Activated B cell treated with CpG ODN at 0.5 μM for 24 hours (primary cell): ENCODE measurements around the gene AGFG2. TPM values are rescaled to one million over a fixed set of nuclear protein-coding genes. Genes with fewer than 3 reads are reported as not detected.
A peak's percentile ranks its signal among the peaks of the same experiment; 100 is the strongest.

Source experiments
- ATAC-seq: fragments of 200-7000 bp; cut with Tn5 transposase; one replicate; pipeline ENCODE4 v1.10.0; 2021; ENCODE audit warnings: low read depth, mild to moderate bottlenecking, moderate library complexity
- CTCF ChIA-PET: fragments of 350-600 bp; sonication (Branson Sonifier 250); formaldehyde crosslinking; loops from one replicate; lab custom pipeline; 2021; ENCODE audit warnings: antibody characterized with exemption; lab: Charles Lee
- POLR2A ChIA-PET: fragments of 350-600 bp; sonication (Branson Sonifier 250); formaldehyde crosslinking; loops from one replicate; lab custom pipeline; 2021; ENCODE audit warnings: antibody characterized with exemption; lab: Charles Lee
- DNase-seq: peaks from one replicate; pipeline ENCODE4 v3.0.0; 2022
- H3K27ac Mint-ChIP-seq: one replicate; pipeline ENCODE4 v1.8.0; 2020; ENCODE audit warnings: mixed read lengths
- H3K27me3 Mint-ChIP-seq: one replicate; pipeline ENCODE4 v1.8.0; 2021; ENCODE audit warnings: mixed read lengths
- H3K36me3 Mint-ChIP-seq: one replicate; pipeline ENCODE4 v1.8.0; 2021; ENCODE audit warnings: low read depth, mixed read lengths
- H3K4me1 Mint-ChIP-seq: one replicate; pipeline ENCODE4 v1.8.0; 2021; ENCODE audit warnings: mixed read lengths
- H3K4me3 Mint-ChIP-seq: one replicate; pipeline ENCODE4 v1.8.0; 2020; ENCODE audit warnings: mild to moderate bottlenecking, mixed read lengths
- H3K9me3 Mint-ChIP-seq: one replicate; pipeline ENCODE4 v1.8.0; 2020; ENCODE audit warnings: mixed read lengths
- intact Hi-C: fragments of 100-400 bp; cut with micrococcal nuclease; formaldehyde crosslinking; loops from one replicate; pipeline ENCODE4 v1.15.1; 2024
- total RNA-seq: library from RNA; stranded (reverse); gene quantifications from 2 replicates; pipeline ENCODE4 v1.2.3, GENCODE V29; 2022
- TF ChIP-seq, protein P1 (sequence below): fragments of 200-600 bp; IDR thresholded peaks from one replicate; pipeline ENCODE4 v1.8.0; 2022; ENCODE audit warnings: antibody characterized with exemption, mild to moderate bottlenecking

The AGFG2 gene
- total RNA-seq, 1 donor from 2014 or later = 9.5 TPM

DNA sequence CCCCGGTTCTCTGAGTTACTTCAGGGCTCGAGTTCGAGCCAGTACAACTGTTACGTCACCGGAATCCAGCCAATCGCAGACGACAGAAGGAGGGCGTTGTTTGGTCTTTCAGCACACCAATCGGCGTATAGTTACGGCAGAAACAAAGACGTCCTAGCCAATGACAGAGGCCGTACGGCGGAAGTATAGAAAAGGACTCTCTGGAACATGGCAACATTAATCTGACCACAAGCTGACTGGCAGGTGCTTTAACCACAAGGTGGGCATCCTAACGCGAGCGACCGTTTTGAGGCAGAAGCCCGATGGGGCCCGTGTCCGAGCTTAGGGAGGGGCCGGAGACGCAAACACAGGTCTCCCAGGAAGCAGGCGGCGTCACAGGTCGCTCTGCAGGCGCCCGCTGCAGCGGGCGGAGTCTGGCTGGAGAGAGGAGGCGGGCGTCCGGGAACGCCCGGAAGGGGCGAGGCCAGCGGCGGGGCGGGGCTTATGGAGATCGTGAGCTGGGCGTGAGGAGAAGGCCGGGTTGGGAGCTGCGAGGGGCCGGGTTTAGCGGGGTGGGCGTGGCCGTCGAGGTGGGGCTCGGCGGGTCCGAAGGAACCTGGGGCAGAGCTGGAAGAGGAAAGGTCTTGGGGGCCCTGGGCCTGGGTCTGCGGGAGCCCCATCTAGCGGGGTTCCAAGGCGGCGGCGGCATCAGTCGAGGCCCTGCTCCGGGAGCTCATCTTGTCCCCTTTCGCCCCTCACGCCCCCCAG, 73.2 kb downstream of the AGFG2 start, which contains the start of gene MOSPD3:
MOSPD3 (plus strand) TSS at position 558 of the 747 bp plus-strand sequence. CDS start 252 bp downstream, outside the sequence.
- ATAC-seq (peak; percentile 91), DNase-seq (peak; percentile 99)
- H3K27ac Mint-ChIP-seq = peak within 1 kb of the TSS; percentile 100
- TF ChIP-seq, protein P1, sequence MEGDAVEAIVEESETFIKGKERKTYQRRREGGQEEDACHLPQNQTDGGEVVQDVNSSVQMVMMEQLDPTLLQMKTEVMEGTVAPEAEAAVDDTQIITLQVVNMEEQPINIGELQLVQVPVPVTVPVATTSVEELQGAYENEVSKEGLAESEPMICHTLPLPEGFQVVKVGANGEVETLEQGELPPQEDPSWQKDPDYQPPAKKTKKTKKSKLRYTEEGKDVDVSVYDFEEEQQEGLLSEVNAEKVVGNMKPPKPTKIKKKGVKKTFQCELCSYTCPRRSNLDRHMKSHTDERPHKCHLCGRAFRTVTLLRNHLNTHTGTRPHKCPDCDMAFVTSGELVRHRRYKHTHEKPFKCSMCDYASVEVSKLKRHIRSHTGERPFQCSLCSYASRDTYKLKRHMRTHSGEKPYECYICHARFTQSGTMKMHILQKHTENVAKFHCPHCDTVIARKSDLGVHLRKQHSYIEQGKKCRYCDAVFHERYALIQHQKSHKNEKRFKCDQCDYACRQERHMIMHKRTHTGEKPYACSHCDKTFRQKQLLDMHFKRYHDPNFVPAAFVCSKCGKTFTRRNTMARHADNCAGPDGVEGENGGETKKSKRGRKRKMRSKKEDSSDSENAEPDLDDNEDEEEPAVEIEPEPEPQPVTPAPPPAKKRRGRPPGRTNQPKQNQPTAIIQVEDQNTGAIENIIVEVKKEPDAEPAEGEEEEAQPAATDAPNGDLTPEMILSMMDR = no peak
- H3K36me3 Mint-ChIP-seq = peaks cover 5% of the 10 kb centered on the region
- no peaks in the 10 kb centered on the region for H3K9me3 Mint-ChIP-seq
- POLR2A ChIA-PET = interaction anchor here (0.6 to 5.7 kb wide), 28 partner anchors 9 to 889 kb away, joined by 3 to 114 read pairs (median 5); partner anchors contain the start of genes AGFG2, FBXO24, GIGYF1 and GNB2
- peak within 1 kb of the TSS; percentile 99 for H3K4me3 Mint-ChIP-seq
- CTCF ChIA-PET = interaction anchor here (0.8 to 1.7 kb wide), 9 partner anchors 17 to 93 kb away, joined by 3 to 10 read pairs (median 4); partner anchors contain the start of genes GIGYF1 and POP7
- intact Hi-C loops = loop anchor here (1.0 to 5.0 kb wide), 3 partner anchors 26 to 445 kb away; partner anchors contain the start of genes FBXO24, LRCH4 and POP7
- H3K27me3 Mint-ChIP-seq = no peaks in the 10 kb centered on the region
- peaks cover 19% of the 10 kb centered on the region for H3K4me1 Mint-ChIP-seq

DNA sequence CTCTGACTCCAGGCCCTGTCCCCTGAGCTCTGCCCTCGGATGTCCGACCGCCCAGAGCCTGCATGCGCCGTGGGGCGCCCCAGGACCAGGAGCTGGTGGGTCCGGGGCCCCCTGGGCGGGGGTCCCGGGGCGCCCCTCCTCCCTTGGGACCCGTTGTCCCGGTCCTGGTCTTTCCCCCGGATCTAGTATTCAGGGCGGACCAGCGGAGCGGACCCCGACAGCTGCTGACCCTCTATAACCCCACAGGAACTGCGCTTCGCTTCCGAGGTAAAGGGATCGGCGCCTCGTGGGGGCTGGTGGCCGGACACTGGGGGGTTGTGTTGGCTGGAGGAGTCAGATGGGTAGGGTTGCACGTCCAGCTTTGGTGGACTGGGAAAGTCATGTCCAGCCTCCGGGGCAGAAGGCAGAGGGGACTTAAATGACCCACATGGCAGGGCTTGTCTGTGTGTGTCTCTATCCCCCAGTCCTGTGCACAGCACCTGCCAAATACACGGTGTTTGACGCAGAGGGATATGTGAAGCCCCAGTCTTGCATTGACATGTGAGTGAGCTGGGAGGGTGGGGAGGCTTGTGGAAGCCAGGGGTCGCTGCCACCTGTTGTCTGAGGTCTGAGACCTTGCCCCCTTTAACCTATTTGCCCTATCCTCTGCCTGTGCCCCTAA, 73.9 kb downstream of the AGFG2 start:
- POLR2A ChIA-PET = interaction anchor here (0.6 to 5.7 kb wide), 26 partner anchors 9 to 530 kb away, joined by 3 to 114 read pairs (median 5); partner anchors contain the start of genes AGFG2, FBXO24, GIGYF1 and GNB2
- H3K4me3 Mint-ChIP-seq = peak overlapping the region; percentile 99
- ATAC-seq = no peak

DNA sequence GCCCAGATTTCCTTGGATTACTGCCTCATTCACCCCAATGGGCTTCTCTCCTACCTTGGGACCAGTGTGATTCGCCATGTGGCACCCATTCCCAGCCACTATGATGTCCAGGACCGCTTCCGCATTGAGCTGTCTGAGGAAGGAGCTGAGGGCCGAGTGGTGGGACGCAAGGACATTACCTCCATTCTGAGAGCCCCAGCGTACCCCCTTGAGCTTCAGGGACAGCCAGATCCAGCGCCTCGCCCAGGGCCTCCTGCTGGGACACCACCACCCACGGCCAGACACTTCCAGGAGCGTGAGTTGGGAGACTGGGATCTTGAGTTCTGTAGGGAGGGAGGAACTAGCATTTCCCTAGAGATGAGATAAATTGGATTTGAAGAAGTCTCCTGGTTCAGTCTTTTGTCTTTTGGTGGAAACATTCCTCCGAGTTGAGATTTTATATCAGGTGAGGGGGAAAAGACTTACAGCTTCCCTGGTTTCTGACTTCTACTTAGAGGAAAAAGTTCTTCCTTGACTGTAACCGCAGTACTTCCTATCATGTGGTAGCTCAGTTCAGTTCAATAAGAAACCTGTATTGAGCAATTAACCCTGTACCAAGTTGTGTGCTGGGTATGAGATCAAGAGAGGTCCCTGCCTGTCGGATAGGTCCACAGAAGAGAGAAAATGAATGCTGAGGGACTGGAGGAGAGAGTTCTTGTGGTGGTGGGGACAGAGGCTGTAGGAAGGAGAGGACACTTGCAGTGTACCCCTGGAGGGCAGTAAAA, 74.6 kb downstream of the AGFG2 start:
- Mint-ChIP-seq H3K4me1 (peaks cover 19% of the 10 kb centered on the region), H3K27ac (no peak overlapping the region), H3K9me3 (no peaks in the 10 kb centered on the region), H3K27me3 (no peaks in the 10 kb centered on the region), H3K36me3 (peaks cover 5% of the 10 kb centered on the region), H3K4me3 (peak overlapping the region; percentile 19)
- intact Hi-C loops = loop anchor here (1.0 to 5.0 kb wide), 3 partner anchors 13 to 444 kb away; partner anchors contain the start of gene POP7
- TF ChIP-seq, protein P1 = no peak
- DNase-seq = no peak
- CTCF ChIA-PET = interaction anchor here (1.0 kb wide), 1 partner anchor 19 kb away, joined by 4 read pairs; no protein-coding TSS in a partner anchor
- POLR2A ChIA-PET = interaction anchor here (1.2 to 5.7 kb wide), 7 partner anchors 10 to 177 kb away, joined by 3 to 114 read pairs (median 10); partner anchors contain the start of genes FBXO24, LRCH4 and PPP1R35
- no peak for ATAC-seq

More for the DNA sequence above, 73.9 kb downstream of the AGFG2 start:
- TF ChIP-seq, protein P1 = no peak
- Mint-ChIP-seq H3K9me3 (no peaks in the 10 kb centered on the region), H3K4me1 (peaks cover 19% of the 10 kb centered on the region), H3K36me3 (peaks cover 5% of the 10 kb centered on the region), H3K27ac (peak overlapping the region; percentile 24), H3K27me3 (no peaks in the 10 kb centered on the region)
- DNase-seq = peak; percentile 22
- CTCF ChIA-PET = interaction anchor here (0.8 to 1.7 kb wide), 9 partner anchors 17 to 92 kb away, joined by 3 to 10 read pairs (median 4); partner anchors contain the start of genes GIGYF1 and POP7
- intact Hi-C loops = loop anchor here (1.0 to 5.0 kb wide), 3 partner anchors 13 to 444 kb away; partner anchors contain the start of gene POP7

DNA sequence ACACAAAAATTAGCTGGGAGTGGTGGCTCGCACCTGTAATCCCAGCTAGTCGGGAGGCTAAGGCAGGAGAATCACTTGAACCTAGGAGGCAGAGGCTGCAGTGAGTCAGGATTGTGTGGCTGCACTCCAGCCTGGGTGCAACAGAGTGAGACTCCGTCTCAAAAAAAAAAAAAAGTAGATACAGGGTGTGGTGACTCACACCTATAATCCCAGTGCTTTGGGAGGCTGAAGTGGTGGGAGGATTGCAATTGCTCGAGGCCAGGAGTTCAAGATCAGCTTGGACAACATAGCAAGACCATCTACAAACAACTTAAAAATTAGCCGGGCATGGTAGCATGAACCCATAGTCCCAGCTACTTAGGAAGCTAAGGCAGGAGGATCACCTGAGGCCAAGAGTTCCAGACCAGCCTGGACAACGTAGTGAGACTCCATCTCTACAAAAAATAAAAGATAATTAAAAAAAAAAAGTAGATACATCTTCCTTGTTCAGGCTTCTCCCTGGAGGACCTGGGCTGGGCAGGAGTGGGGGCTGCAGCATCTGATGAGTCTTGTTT, 75.4 kb downstream of the AGFG2 start:
- intact Hi-C loops = loop anchor here (5.0 kb wide), 2 partner anchors 93 to 443 kb away; partner anchors contain the start of gene POP7

More for the DNA sequence above, 75.4 kb downstream of the AGFG2 start:
- H3K27me3 Mint-ChIP-seq = no peaks in the 10 kb centered on the region
- H3K9me3 Mint-ChIP-seq = no peaks in the 10 kb centered on the region
- ChIA-PET POLR2A (interaction anchor here (1.2 to 5.7 kb wide), 2 partner anchors 29 to 178 kb away, joined by 3 to 114 read pairs; partner anchors contain the start of genes FBXO24, LRCH4 and PPP1R35), CTCF (interaction anchor here (1.0 to 1.4 kb wide), 2 partner anchors 18 to 77 kb away, joined by 4 to 5 read pairs; no protein-coding TSS in a partner anchor)
- DNase-seq (no peak), ATAC-seq (no peak)
- H3K4me1 Mint-ChIP-seq = peaks cover 19% of the 10 kb centered on the region
- H3K27ac Mint-ChIP-seq = no peak overlapping the region
- H3K36me3 Mint-ChIP-seq = peaks cover 5% of the 10 kb centered on the region
- TF ChIP-seq, protein P1 = no peak
- H3K4me3 Mint-ChIP-seq = no peak overlapping the region

Other genes starting within 250 kb of the AGFG2 start
- gene SPDYE3, start 231.5 kb upstream of the AGFG2 start, total RNA-seq = not detected in 2 replicates
- gene PILRB, start 181.1 kb upstream of the AGFG2 start, total RNA-seq = 65.8 and 79.4 TPM in 2 replicates
- 2.1 and 2.2 TPM in 2 replicates for gene PILRA, start 165.7 kb upstream of the AGFG2 start, total RNA-seq
- gene ZCWPW1, start 110.5 kb upstream of the AGFG2 start, total RNA-seq = 10.8 and 15.2 TPM in 2 replicates
- 61.0 and 65.5 TPM in 2 replicates for gene MEPCE, start 109.4 kb upstream of the AGFG2 start, total RNA-seq
- 41.2 and 45.0 TPM in 2 replicates for gene PPP1R35, start 102.7 kb upstream of the AGFG2 start, total RNA-seq
- 2.3 and 2.7 TPM in 2 replicates for gene SPACDR, start 74.9 kb upstream of the AGFG2 start, total RNA-seq
- gene TSC22D4, start 60.0 kb upstream of the AGFG2 start, total RNA-seq = 60.2 and 68.7 TPM in 2 replicates
- not detected in 2 replicates for gene NYAP1, start 55.3 kb upstream of the AGFG2 start, total RNA-seq
- 13.8 and 24.1 TPM in 2 replicates for gene SAP25, start 34.7 kb downstream of the AGFG2 start, total RNA-seq
- gene LRCH4, start 46.9 kb downstream of the AGFG2 start, total RNA-seq = 137 and 174 TPM in 2 replicates
- gene FBXO24, start 47.1 kb downstream of the AGFG2 start, total RNA-seq = 0.29 and 1.9 TPM in 2 replicates
- gene PCOLCE, start 63.2 kb downstream of the AGFG2 start, total RNA-seq = 5.4 and 5.8 TPM in 2 replicates
- gene MOSPD3, start 73.3 kb downstream of the AGFG2 start, total RNA-seq = 10.5 and 11.9 TPM in 2 replicates
- gene TFR2, start 102.3 kb downstream of the AGFG2 start, total RNA-seq = 7.5 and 8.5 TPM in 2 replicates
- gene ACTL6B, start 117.2 kb downstream of the AGFG2 start, total RNA-seq = not detected in 2 replicates
- 129 and 132 TPM in 2 replicates for gene GNB2, start 134.5 kb downstream of the AGFG2 start, total RNA-seq
- 66.5 and 76.6 TPM in 2 replicates for gene GIGYF1, start 155.0 kb downstream of the AGFG2 start, total RNA-seq
- 21.5 and 21.7 TPM in 2 replicates for gene POP7, start 166.9 kb downstream of the AGFG2 start, total RNA-seq
- gene EPO, start 181.3 kb downstream of the AGFG2 start, total RNA-seq = not detected in 2 replicates
- not detected in 2 replicates for gene ZAN, start 194.4 kb downstream of the AGFG2 start, total RNA-seq